Left ventricle myocardium inferior (tissue), 1 donor: ENCODE results near the gene NGB. TPM values are rescaled to one million over a fixed set of nuclear protein-coding genes. Genes with fewer than 3 reads are reported as not detected.

Experiments used
- DNase-seq: peaks from one replicate; pipeline ENCODE4 v3.0.0-alpha.2; 2020
- H3K27ac ChIP-seq: fragments of 200-600 bp; replicated peaks from 2 replicates; pipeline ENCODE4 v1.8.0; 2021
- H3K27me3 ChIP-seq: fragments of 200-600 bp; 2 replicates; pipeline ENCODE4 v1.8.0; 2021; ENCODE audit warnings: low read depth
- H3K36me3 ChIP-seq: fragments of 200-600 bp; 2 replicates; pipeline ENCODE4 v1.8.0; 2021
- H3K4me1 ChIP-seq: fragments of 200-600 bp; 2 replicates; pipeline ENCODE4 v1.8.0; 2021
- H3K4me3 ChIP-seq: fragments of 200-600 bp; 2 replicates; pipeline ENCODE4 v1.8.0; 2021; ENCODE audit warnings: mild to moderate bottlenecking, moderate library complexity
- H3K9me3 ChIP-seq: fragments of 200-600 bp; replicated peaks from 2 replicates; pipeline ENCODE4 v1.8.0; 2021
- intact Hi-C: fragments of 100-400 bp; cut with micrococcal nuclease; formaldehyde crosslinking; loops from one replicate; pipeline ENCODE4 v1.11.0; 2022
- microRNA-seq: library from miRNA; unstranded; fragments of <30 nt; microRNA quantifications from one replicate; pipeline ENCODE4 v1.2.0, GENCODE V29; 2020
- total RNA-seq: library from RNA; stranded (reverse); fragmentation: NEBNext Ultra II Directional; extraction: Animal tissue kit (Norgen Biotek cat#: 25700); gene quantifications from one replicate; pipeline ENCODE4 v1.2.1, GENCODE V29; 2021
- TF ChIP-seq, protein P1 (sequence below): fragments of 200-600 bp; IDR thresholded peaks from 2 replicates; pipeline ENCODE4 v1.8.0; 2021; ENCODE audit warnings: antibody characterized with exemption, mild to moderate bottlenecking, borderline replicate concordance
- donor health status: DM: no; HTN: yes; CAD: no; lungs with severe emphysema.

Gene NGB
- total RNA-seq, 1 donor from 2014 or later = not detected

DNA sequence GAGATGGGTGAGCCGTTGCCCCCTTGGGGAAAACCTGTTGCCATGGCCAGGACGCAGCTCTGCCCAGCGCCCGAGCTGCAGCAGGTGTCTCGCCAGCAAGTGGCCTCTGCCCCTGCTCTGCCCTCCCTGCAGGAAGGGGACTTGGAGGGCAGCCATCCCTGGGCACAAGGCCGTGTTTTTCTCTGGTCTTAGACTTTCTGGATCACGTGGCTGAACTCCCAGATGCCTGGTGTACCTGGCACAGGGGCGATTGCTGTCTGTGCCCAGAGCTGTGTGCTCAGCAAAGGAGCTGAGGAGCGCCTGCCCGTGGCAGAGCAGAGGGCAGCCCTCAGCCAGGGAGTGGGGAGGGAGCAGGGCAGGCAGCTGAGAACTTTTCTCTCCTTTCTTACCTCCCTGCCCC is 51.4 kb downstream of the NGB start:
- intact Hi-C loops = no loop called here
- Histone ChIP-seq H3K4me1 (peaks cover 12% of the 10 kb centered on the region), H3K9me3 (no peaks in the 10 kb centered on the region), H3K27me3 (peaks cover 44% of the 10 kb centered on the region), H3K36me3 (no peaks in the 10 kb centered on the region), H3K27ac (no peak overlapping the region), H3K4me3 (no peak overlapping the region)
- TF ChIP-seq, protein P1, sequence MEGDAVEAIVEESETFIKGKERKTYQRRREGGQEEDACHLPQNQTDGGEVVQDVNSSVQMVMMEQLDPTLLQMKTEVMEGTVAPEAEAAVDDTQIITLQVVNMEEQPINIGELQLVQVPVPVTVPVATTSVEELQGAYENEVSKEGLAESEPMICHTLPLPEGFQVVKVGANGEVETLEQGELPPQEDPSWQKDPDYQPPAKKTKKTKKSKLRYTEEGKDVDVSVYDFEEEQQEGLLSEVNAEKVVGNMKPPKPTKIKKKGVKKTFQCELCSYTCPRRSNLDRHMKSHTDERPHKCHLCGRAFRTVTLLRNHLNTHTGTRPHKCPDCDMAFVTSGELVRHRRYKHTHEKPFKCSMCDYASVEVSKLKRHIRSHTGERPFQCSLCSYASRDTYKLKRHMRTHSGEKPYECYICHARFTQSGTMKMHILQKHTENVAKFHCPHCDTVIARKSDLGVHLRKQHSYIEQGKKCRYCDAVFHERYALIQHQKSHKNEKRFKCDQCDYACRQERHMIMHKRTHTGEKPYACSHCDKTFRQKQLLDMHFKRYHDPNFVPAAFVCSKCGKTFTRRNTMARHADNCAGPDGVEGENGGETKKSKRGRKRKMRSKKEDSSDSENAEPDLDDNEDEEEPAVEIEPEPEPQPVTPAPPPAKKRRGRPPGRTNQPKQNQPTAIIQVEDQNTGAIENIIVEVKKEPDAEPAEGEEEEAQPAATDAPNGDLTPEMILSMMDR = no peak
- peak; percentile 31 for DNase-seq

DNA sequence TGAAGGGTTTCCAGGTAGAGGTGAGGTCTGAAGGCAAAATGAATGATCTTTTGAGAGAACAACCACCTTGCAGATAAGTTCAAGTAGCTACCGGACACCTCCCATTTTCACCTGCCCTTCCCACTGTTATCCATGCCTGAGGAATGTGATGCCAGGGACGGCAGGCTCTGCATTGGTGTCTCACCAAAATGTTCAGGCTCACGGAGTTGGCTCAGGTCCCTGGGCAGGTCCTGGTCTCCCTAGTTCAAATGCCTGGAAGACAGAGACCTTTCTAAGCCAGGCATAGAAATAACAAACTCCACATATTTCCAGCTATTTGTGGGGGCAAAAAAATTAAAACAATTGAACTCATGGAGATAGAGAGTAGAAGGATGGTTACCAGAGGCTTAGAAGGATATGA is 53.5 kb downstream of the NGB start:
- Histone ChIP-seq H3K27ac (no peak overlapping the region), H3K27me3 (peaks cover 64% of the 10 kb centered on the region), H3K4me3 (no peak overlapping the region)

More for the DNA sequence above, 53.5 kb downstream of the NGB start:
- TF ChIP-seq, protein P1 = no peak
- H3K36me3 ChIP-seq = no peaks in the 10 kb centered on the region
- no peaks in the 10 kb centered on the region for H3K9me3 ChIP-seq
- peaks cover 12% of the 10 kb centered on the region for H3K4me1 ChIP-seq
- DNase-seq = no peak
- intact Hi-C loops = no loop called here

Small RNA genes lying within 50 kb of the gene (microRNA-seq; reads per million reads assigned to microRNA genes)
- gene MIR1260A = not detected

Other genes with a start within 250 kb of the NGB start
- gene IRF2BPL, start 242.5 kb downstream of the NGB start, total RNA-seq = 35.5 TPM
- 70.3 TPM for gene CIPC, start 172.9 kb downstream of the NGB start, total RNA-seq
- gene ZDHHC22, start 129.4 kb downstream of the NGB start, total RNA-seq = not detected
- 0.63 TPM for gene TMEM63C, start 89.4 kb downstream of the NGB start, total RNA-seq
- 13.4 TPM for gene POMT2, start 49.7 kb upstream of the NGB start, total RNA-seq
- gene GSTZ1, start 49.8 kb upstream of the NGB start, total RNA-seq = 14.7 TPM
- 5.4 TPM for gene TMED8, start 105.9 kb upstream of the NGB start, total RNA-seq
- gene SAMD15, start 106.2 kb upstream of the NGB start, total RNA-seq = 0.08 TPM
- gene NOXRED1, start 152.3 kb upstream of the NGB start, total RNA-seq = 0.14 TPM
- gene VIPAS39, start 186.4 kb upstream of the NGB start, total RNA-seq = 14.9 TPM
- 183 TPM for gene AHSA1, start 186.9 kb upstream of the NGB start, total RNA-seq
- not detected for gene ISM2, start 227.6 kb upstream of the NGB start, total RNA-seq